ENCODE results near the gene CAMTA1.

The CAMTA1 gene

GRCh38 chr1:6777813-6778212, 7.4 kb upstream of the CAMTA1 start:
- DNase-seq: no peak

- DNase-seq: no peak
Observed at GRCh38 chr1:6779089-6779805, 6.0 kb upstream of the CAMTA1 start.

- no peak for DNase-seq
Observed at GRCh38 chr1:6782151-6782550, 3.1 kb upstream of the CAMTA1 start.

GRCh38 chr1:6783221-6783620, 2.0 kb upstream of the CAMTA1 start:
- DNase-seq: no peak

- DNase-seq: no peak
Observed at GRCh38 chr1:6783936-6784559, 1.2 kb upstream of the CAMTA1 start.

GRCh38 chr1:6784560-6785317, 515 bp upstream of the CAMTA1 start:
- peak; percentile 100 for DNase-seq

- DNase-seq: peak; percentile 44
Observed at GRCh38 chr1:6785728-6786505, 663 bp downstream of the CAMTA1 start.

GRCh38 chr1:6788946-6789345, 3.7 kb downstream of the CAMTA1 start:
- DNase-seq: no peak

GRCh38 chr1:6790146-6790545, 4.9 kb downstream of the CAMTA1 start:
- no peak for DNase-seq

GRCh38 chr1:6794164-6794563, 8.9 kb downstream of the CAMTA1 start:
- DNase-seq: peak; percentile 54

GRCh38 chr1:6795203-6795602, 9.9 kb downstream of the CAMTA1 start:
- no peak for DNase-seq

- peak; percentile 69 for DNase-seq
Observed at GRCh38 chr1:6795661-6796060, 10.4 kb downstream of the CAMTA1 start.

- DNase-seq: no peak
Observed at GRCh38 chr1:6796095-6796494, 10.8 kb downstream of the CAMTA1 start.

- no peak for DNase-seq
Observed at GRCh38 chr1:6799499-6799898, 14.2 kb downstream of the CAMTA1 start.

GRCh38 chr1:6800745-6801144, 15.5 kb downstream of the CAMTA1 start:
- DNase-seq: peak; percentile 66

- DNase-seq: no peak
Observed at GRCh38 chr1:6801199-6801598, 15.9 kb downstream of the CAMTA1 start.

- DNase-seq: peak; percentile 63
Observed at GRCh38 chr1:6801966-6802365, 16.7 kb downstream of the CAMTA1 start.

- DNase-seq: no peak
Observed at GRCh38 chr1:6802454-6802853, 17.2 kb downstream of the CAMTA1 start.

- DNase-seq: no peak
Observed at GRCh38 chr1:6802893-6803292, 17.6 kb downstream of the CAMTA1 start.

GRCh38 chr1:6803357-6803756, 18.1 kb downstream of the CAMTA1 start:
- DNase-seq: peak; percentile 42

GRCh38 chr1:6805004-6805416, 19.8 kb downstream of the CAMTA1 start:
- no peak for DNase-seq

- no peak for DNase-seq
Observed at GRCh38 chr1:6807782-6808181, 22.5 kb downstream of the CAMTA1 start.

- no peak for DNase-seq
Observed at GRCh38 chr1:6809461-6809860, 24.2 kb downstream of the CAMTA1 start.

Data from EL (cell line).